GM23338 (cell line): Measurements from ENCODE around the gene EVX2.

Experiments
- EZH2 ChIP-seq: fragments of 200-600 bp; sonication (generic); IDR thresholded peaks from one replicate; pipeline ENCODE4 v1.8.0; 2017; ENCODE audit warnings: antibody characterized with exemption, mild to moderate bottlenecking, low read depth; ENCODE audit not compliant: unreplicated experiment
- JUNB ChIP-seq: IDR thresholded peaks from one replicate; pipeline ENCODE4 v1.6.1; 2016; ENCODE audit warnings: antibody characterized with exemption; ENCODE audit not compliant: unreplicated experiment

DNA sequence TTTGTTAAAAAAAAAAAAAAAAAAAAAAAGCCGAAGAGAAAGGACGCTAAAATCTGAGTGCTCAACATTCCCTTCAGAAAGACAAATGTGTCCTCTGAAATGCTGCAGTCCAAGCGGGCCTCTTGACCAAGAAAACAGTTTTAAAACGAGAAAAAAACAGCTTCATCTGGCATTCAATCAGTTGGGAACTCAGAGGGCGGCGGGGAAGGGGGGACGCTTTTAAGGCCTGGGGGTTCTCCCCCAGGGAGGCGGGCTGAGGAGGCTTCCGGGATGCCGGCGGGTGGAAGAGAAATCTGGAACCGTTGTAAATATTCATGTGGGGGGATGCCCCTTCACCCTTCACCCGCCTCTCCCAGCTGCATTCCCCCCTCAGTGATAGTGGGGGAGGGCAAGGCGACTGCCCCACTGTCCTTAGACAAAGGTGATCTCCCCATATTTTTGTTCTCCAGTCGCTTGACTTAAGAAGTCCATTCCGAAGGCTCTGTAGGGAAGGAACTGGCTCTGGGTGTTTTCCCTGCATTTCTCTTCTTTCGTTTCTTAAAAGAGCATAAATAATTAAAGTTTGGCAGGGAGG lies 20.1 kb upstream of the EVX2 start:
- TF ChIP-seq EZH2: peak; percentile 88
- TF ChIP-seq JUNB: no peak
